Measurements from ENCODE around the gene RBM7.

The RBM7 gene

GRCh38 chr11:114400216-114400914, at the start of gene RBM7, which contains the start of gene C11orf71:
TSS of gene RBM7 (plus strand) at chr11:114400666. CDS start at chr11:114400672, 6 bp downstream.
TSS of gene C11orf71 (minus strand) at chr11:114400511. CDS start at chr11:114400331, 180 bp downstream.
- peak; percentile 98 for DNase-seq

GRCh38 chr11:114353443-114353842, 47.0 kb upstream of the RBM7 start:
- no peak for DNase-seq

- no peak for DNase-seq
These were observed 46.4 kb upstream of the RBM7 start for GRCh38 chr11:114354076-114354475.

GRCh38 chr11:114358716-114359115, 41.8 kb upstream of the RBM7 start:
- DNase-seq = no peak

GRCh38 chr11:114359342-114359741, 41.1 kb upstream of the RBM7 start:
- no peak for DNase-seq

- DNase-seq = no peak
These were observed 38.1 kb upstream of the RBM7 start for GRCh38 chr11:114362326-114362725.

- no peak for DNase-seq
These were observed 37.5 kb upstream of the RBM7 start for GRCh38 chr11:114362958-114363357.

- no peak for DNase-seq
These were observed 33.9 kb upstream of the RBM7 start for GRCh38 chr11:114366331-114367243.

- no peak for DNase-seq
These were observed 33.1 kb upstream of the RBM7 start for GRCh38 chr11:114367244-114367957.

GRCh38 chr11:114368918-114369680, 31.4 kb upstream of the RBM7 start:
- DNase-seq = no peak

- no peak for DNase-seq
These were observed 25.4 kb upstream of the RBM7 start for GRCh38 chr11:114375052-114375451.

- DNase-seq = no peak
These were observed 22.7 kb upstream of the RBM7 start for GRCh38 chr11:114377612-114378267.

GRCh38 chr11:114379394-114380069, 20.9 kb upstream of the RBM7 start:
- DNase-seq = no peak

GRCh38 chr11:114382509-114382908, 18.0 kb upstream of the RBM7 start:
- DNase-seq = no peak

- no peak for DNase-seq
These were observed 16.0 kb upstream of the RBM7 start for GRCh38 chr11:114384487-114384886.

- DNase-seq = no peak
These were observed 14.3 kb upstream of the RBM7 start for GRCh38 chr11:114386131-114386530.

GRCh38 chr11:114386545-114386944, 13.9 kb upstream of the RBM7 start:
- DNase-seq = no peak

- no peak for DNase-seq
These were observed 7.5 kb upstream of the RBM7 start for GRCh38 chr11:114392735-114393667.

GRCh38 chr11:114395736-114396135, 4.7 kb upstream of the RBM7 start:
- DNase-seq = no peak

GRCh38 chr11:114396916-114397315, 3.5 kb upstream of the RBM7 start:
- DNase-seq = no peak

Data from activated CD8-positive, alpha-beta memory T cell treated with anti-CD3 and anti-CD28 coated beads, Interleukin-2, amount 50 U/mL, for 4 hours (primary cell).